B cell (primary cell): ENCODE results near the gene ZBTB11.

Experiments
- EZH2 ChIP-seq: IDR thresholded peaks from 2 replicates; pipeline ENCODE4 v1.6.1; 2012; ENCODE audit warnings: borderline replicate concordance, low read depth, mild to moderate bottlenecking, moderate library complexity, low read length; ENCODE audit not compliant: insufficient read depth, poor library complexity, severe bottlenecking
- TF ChIP-seq, protein P1 (sequence below): fragments of 200-600 bp; IDR thresholded peaks from one replicate; pipeline ENCODE4 v1.8.0; 2022; ENCODE audit warnings: antibody characterized with exemption, mild to moderate bottlenecking

DNA sequence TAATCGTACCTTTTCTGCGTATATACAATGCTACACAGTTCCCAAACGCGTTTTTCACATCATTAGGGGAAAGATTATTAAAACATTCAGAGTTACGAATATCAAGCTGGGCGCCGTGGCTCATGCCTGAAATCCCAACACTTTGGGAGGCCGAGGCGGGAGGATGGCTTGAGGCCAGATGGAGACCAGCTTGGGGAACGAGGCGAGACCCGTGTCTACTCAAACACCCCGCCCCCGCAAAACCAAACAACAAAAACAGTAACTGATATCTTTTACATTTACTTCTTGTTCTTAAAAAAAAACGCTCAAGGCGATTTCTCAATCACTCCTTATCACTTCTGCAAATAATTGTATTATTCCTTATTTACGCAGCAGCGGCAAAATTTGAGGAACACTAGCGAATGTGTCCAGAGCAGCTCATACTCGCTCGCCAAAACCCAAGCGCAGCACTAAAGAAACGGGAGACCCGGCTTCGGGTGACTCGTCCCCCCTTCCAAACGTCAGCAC is 1.2 kb downstream of the ZBTB11 start:
- TF ChIP-seq, protein P1, sequence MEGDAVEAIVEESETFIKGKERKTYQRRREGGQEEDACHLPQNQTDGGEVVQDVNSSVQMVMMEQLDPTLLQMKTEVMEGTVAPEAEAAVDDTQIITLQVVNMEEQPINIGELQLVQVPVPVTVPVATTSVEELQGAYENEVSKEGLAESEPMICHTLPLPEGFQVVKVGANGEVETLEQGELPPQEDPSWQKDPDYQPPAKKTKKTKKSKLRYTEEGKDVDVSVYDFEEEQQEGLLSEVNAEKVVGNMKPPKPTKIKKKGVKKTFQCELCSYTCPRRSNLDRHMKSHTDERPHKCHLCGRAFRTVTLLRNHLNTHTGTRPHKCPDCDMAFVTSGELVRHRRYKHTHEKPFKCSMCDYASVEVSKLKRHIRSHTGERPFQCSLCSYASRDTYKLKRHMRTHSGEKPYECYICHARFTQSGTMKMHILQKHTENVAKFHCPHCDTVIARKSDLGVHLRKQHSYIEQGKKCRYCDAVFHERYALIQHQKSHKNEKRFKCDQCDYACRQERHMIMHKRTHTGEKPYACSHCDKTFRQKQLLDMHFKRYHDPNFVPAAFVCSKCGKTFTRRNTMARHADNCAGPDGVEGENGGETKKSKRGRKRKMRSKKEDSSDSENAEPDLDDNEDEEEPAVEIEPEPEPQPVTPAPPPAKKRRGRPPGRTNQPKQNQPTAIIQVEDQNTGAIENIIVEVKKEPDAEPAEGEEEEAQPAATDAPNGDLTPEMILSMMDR: peak; percentile 16
- no peak for TF ChIP-seq EZH2
